GM23248 (cell line): ENCODE results near the gene PLCB3.

Experiments
- EZH2 ChIP-seq: fragments of 200-600 bp; sonication (generic); IDR thresholded peaks from 2 replicates; pipeline ENCODE4 v1.6.1; 2018; ENCODE audit warnings: antibody characterized with exemption, mild to moderate bottlenecking; ENCODE audit not compliant: insufficient read depth, poor library complexity, severe bottlenecking
- EZH2phosphoT487 ChIP-seq: fragments of 200-600 bp; sonication (generic); IDR thresholded peaks from 2 replicates; pipeline ENCODE4 v1.6.1; 2018; ENCODE audit warnings: antibody characterized with exemption, moderate library complexity, mild to moderate bottlenecking, low read depth; ENCODE audit not compliant: insufficient read depth

- TF ChIP-seq EZH2, result no peak
- TF ChIP-seq EZH2phosphoT487, result no peak
Observed at GRCh38 chr11:64210301-64211020, 40.9 kb upstream of the PLCB3 start.
